WI38 (cell line): ENCODE data around the gene DYRK4.
A peak's percentile ranks its signal among the peaks of the same experiment; 100 is the strongest.

Experiments
- H3K4me3 ChIP-seq: 2 replicates; pipeline ENCODE4 v1.5.1; 2011; ENCODE audit warnings: low read depth, mild to moderate bottlenecking, control low read depth, low read length
- TF ChIP-seq, protein P1 (sequence below): IDR thresholded peaks from 2 replicates; pipeline ENCODE4 v1.5.1; 2012; ENCODE audit warnings: low read depth, mild to moderate bottlenecking, control low read depth, low read length

DYRK4 gene

DNA sequence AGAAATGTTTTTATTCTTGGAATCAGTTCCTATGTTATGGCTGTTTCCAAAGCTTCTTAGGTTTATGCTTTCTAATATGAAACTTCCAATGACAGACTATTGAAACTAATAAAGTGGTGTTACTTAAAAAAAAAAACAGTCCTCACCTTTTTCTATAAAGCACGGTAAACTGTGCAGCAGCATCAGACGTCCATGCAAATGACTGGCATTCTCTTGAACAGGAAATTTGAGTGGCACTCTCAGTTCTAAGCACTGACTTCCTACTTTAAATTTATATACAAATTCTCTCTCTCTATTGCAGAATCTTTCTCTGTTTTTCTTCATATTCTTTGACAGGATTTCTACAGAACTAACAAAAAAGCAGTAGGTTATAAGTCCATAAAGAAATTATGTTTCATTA, 26.1 kb upstream of the DYRK4 start:
- no peak overlapping the region for H3K4me3 ChIP-seq
- TF ChIP-seq, protein P1, sequence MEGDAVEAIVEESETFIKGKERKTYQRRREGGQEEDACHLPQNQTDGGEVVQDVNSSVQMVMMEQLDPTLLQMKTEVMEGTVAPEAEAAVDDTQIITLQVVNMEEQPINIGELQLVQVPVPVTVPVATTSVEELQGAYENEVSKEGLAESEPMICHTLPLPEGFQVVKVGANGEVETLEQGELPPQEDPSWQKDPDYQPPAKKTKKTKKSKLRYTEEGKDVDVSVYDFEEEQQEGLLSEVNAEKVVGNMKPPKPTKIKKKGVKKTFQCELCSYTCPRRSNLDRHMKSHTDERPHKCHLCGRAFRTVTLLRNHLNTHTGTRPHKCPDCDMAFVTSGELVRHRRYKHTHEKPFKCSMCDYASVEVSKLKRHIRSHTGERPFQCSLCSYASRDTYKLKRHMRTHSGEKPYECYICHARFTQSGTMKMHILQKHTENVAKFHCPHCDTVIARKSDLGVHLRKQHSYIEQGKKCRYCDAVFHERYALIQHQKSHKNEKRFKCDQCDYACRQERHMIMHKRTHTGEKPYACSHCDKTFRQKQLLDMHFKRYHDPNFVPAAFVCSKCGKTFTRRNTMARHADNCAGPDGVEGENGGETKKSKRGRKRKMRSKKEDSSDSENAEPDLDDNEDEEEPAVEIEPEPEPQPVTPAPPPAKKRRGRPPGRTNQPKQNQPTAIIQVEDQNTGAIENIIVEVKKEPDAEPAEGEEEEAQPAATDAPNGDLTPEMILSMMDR, result no peak

DNA sequence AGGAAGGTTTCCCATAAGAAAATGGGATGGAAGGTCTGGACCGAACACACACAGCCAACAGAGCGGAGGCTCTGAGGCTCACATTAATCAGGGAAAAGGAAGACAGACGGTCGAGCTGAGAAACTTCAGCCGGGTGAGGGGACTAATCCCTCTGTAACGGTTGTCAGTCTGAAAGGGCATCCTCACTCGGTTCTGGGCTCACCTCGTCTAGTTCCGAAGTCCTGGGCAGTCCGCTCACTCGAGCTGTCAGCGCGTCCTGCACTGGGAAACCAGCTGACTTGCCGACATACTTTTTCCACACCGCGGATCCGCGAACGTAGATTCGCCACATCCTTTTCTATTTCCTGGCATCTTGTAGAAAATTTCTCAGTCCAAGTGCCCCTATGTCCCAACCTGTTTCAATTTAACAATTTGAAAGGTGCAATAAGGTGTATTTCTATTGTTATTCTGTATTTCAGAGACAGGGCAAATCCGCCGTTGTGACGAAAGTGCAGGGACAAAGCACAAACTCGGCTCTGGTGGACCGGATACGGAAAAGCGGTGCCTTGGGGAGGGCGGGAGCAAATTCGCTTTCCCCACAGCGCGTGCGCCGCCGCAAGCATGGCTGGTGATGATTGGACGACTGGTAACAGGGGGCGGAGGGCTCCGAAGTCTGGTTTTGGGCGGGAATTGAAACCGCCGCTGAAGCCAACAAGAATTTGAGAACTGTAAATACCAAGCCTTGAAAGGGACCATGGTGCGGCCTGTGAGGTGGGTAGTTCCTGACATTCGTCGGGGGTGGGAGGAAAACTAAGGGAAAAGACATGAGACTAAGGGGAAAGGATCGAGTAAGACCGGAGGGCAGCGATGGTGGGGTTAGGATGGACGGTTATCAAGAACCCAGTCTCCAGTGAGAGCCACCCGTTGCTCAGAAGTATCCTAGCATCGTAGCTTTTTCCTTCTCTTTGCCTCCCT, 23.5 kb upstream of the DYRK4 start, which contains the start of gene RAD51AP1:
TSS of gene RAD51AP1 (plus strand) at position 684 of the 954 bp plus-strand sequence. CDS start at position 734, 50 bp downstream.
- TF ChIP-seq, protein P1, result no peak
- peak within 1 kb of the TSS; percentile 86 for H3K4me3 ChIP-seq

DNA sequence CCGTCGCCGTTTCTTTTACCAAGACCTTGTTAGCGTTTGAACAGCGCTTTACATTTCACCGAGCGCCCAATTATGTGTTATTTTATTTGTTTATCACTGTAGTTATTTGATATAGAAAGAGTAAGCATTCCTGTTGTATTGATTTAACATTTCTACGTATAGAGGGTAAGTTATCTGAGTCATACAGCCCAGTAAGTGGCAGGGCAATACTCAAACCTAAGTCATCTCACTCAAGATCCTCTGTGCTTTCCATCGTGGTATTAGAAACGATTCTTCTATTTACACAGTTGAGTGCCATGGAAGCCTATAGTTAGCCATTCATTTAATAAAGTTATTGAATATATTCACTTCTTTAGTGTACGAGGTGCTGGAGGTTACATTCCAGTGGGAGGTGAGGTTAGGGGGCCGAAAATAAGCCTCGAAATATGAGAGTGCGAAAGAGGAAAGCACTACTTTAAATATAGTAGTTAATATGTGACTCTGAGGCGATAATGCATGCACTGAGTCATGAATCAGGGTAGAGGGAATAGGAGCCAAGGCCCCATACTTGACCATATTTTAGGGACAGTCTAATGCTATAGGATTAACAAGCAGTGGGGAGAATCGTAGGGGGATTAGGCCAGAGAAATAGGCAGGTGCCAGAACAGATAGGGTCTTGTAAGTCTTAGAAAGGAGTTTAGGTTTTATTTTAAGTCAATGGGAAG, 22.7 kb upstream of the DYRK4 start:
- TF ChIP-seq, protein P1, result no peak

DNA sequence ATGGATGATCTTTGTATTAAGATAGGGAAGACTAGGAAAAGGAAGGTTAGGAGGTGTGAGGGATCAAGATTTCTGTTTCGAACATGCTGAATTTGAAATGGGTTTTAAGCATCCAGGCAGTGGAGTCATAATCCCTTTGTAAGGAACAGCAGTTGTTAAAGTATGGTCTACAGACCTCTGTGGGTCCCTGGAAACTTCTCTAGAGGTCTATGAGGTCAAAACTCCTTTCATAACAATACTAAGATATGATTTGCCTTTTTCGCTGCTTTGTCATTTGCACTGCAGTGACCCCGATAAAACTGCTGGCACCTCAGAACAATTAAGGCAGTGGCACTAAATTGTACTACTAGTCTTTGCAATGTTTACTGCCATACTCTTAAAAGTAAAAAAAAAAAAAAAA, 21.8 kb upstream of the DYRK4 start:
- TF ChIP-seq, protein P1, result no peak
- H3K4me3 ChIP-seq, result peak overlapping the region; percentile 86; the same call in 1 of the 2 replicates

More for the DNA sequence above, 22.7 kb upstream of the DYRK4 start:
- peak overlapping the region; percentile 86 for H3K4me3 ChIP-seq

DNA sequence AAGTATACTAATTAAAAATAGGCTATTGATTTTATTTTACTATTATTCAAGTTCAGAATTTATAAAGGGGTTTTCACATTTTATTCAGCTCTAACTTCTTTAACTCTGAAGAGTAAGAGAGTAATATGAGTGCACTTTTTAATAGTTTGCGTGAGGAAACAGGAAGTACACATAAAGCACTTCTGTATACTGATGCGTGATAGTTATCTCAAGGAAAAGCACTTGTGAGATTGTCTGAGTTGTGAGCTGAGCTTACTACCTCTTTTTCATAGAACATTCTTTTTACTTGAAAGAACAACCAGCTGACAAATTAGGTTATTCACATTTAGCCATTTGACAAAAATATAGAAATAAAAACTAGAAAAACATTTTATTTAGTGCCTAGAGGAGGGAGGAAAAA, 21.4 kb upstream of the DYRK4 start:
- TF ChIP-seq, protein P1, result no peak
- H3K4me3 ChIP-seq, result no peak overlapping the region

DNA sequence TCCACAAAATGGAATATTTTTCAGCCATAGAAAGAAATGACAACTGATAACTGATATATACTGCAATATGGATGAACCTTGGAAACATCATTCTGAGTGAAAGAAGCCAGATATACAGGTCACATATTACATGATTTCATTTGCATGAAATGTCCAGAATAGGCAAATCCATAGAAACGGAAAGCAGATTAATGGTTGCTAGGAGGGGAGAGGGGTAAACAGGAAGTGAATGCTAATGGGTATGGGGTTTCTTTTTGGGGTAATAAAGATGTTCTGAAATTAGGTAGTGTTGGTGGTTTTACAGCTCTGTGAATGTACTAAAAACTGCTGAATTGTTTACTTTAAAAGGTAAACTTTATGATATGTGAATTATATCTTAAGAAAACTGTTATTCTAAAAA, 16.8 kb upstream of the DYRK4 start:
- H3K4me3 ChIP-seq, result no peak overlapping the region
- TF ChIP-seq, protein P1, result no peak
